Coronary artery (tissue), 2 donors: ENCODE results near the gene FAAP20.
A peak's percentile ranks its signal among the peaks of the same experiment; 100 is the strongest.

Experiments
- DNase-seq: peaks from one replicate; pipeline ENCODE4 v3.0.0-alpha.2; 2017; ENCODE audit warnings: low spot score
- H3K27ac ChIP-seq, 2 donors: fragments of 200-600 bp; sonication (generic); one replicate each; pipeline ENCODE4 v1.5.1; 2016 to 2019
- H3K4me3 ChIP-seq: fragments of 200-600 bp; sonication (generic); 2 replicates; pipeline ENCODE4 v1.5.1; 2016; ENCODE audit warnings: mild to moderate bottlenecking, moderate library complexity
- CTCF ChIP-seq: fragments of 200-600 bp; sonication (generic); IDR thresholded peaks from one replicate; pipeline ENCODE4 v1.5.1; 2019; ENCODE audit warnings: antibody characterized with exemption

Gene FAAP20

GRCh38 chr1:2203671-2204414 is 9.3 kb upstream of the FAAP20 start:
- peak; percentile 80 for DNase-seq
- peak overlapping the region; percentile 85 to 99 for H3K27ac ChIP-seq
- peak overlapping the region; percentile 81 for H3K4me3 ChIP-seq
- no peak for TF ChIP-seq CTCF

GRCh38 chr1:2202843-2203601 is 8.4 kb upstream of the FAAP20 start:
- Histone ChIP-seq H3K4me3 (no peak overlapping the region), H3K27ac (peak overlapping the region in 1 of 2 donors; percentile 99)
- no peak for TF ChIP-seq CTCF
- DNase-seq, result peak; percentile 77

GRCh38 chr1:2202008-2202575 is 7.5 kb upstream of the FAAP20 start:
- no peak for TF ChIP-seq CTCF
- no peak for DNase-seq
- no peak overlapping the region for H3K27ac ChIP-seq
- no peak overlapping the region for H3K4me3 ChIP-seq

- no peak for TF ChIP-seq CTCF
- Histone ChIP-seq H3K27ac (no peak overlapping the region), H3K4me3 (no peak overlapping the region)
- no peak for DNase-seq
These were observed 6.5 kb upstream of the FAAP20 start for GRCh38 chr1:2201062-2201461.

GRCh38 chr1:2200308-2200943 is 5.9 kb upstream of the FAAP20 start:
- no peak for TF ChIP-seq CTCF
- DNase-seq, result no peak
- Histone ChIP-seq H3K4me3 (peak overlapping the region; percentile 72), H3K27ac (no peak overlapping the region)

GRCh38 chr1:2199042-2199810 is 4.7 kb upstream of the FAAP20 start:
- TF ChIP-seq CTCF, result no peak
- Histone ChIP-seq H3K4me3 (peak overlapping the region; percentile 72), H3K27ac (peak overlapping the region; percentile 85 to 93)
- DNase-seq, result peak; percentile 96
